HCT116 (cell line): ENCODE data around the gene PLCZ1. TPM values are rescaled to one million over a fixed set of nuclear protein-coding genes. Genes with fewer than 3 reads are reported as not detected.

Source experiments
- ATAC-seq: fragments of 200-7000 bp; cut with Tn5 transposase; 2 replicates; pipeline ENCODE4 v1.9.1; 2020; ENCODE audit warnings: mild to moderate bottlenecking, moderate library complexity
- BruUV-seq: library from RNA; stranded (reverse); fragments of 400-500 nt; replicated peaks from 2 replicates; lab custom pipeline; 2021; lab: Mats Ljungman, UMichigan
- CTCF ChIA-PET: fragments of 300-600 bp; sonication (Branson Sonifier 250); formaldehyde crosslinking; loops from one replicate; lab custom pipeline; 2021; ENCODE audit warnings: antibody characterized with exemption; lab: Charles Lee
- POLR2A ChIA-PET: fragments of 300-600, 350-600 bp; sonication (Branson Sonifier 250); formaldehyde crosslinking; loops from one replicate; lab custom pipeline; 2021; ENCODE audit warnings: antibody characterized with exemption; lab: Charles Lee
- RAD21 ChIA-PET, 2 experiments: fragments of 300-600 bp; sonication (Branson Sonifier 250); formaldehyde crosslinking; loops; one replicate each; lab custom pipeline; 2023; ENCODE audit warnings: low total read pairs in 2 of 2; ENCODE audit not compliant: uncharacterized antibody in 2 of 2, unreplicated experiment in 2 of 2, low non-redundant PET in 1 of 2; lab: Charles Lee
- DNase-seq: peaks from one replicate; pipeline ENCODE4 v3.0.0-alpha.2; 2010; ENCODE audit warnings: low read depth, low spot score
- H2AFZ ChIP-seq: fragments of 200-600 bp; shearing (Covaris generic), sonication (generic); 2 replicates; pipeline ENCODE4 v1.6.1; 2017; ENCODE audit warnings: low read depth, mixed run types, mixed read lengths, antibody characterized with exemption, low read length; ENCODE audit not compliant: poor library complexity, severe bottlenecking
- H3K27ac ChIP-seq: 2 replicates; pipeline ENCODE4 v1.5.1; 2012; ENCODE audit warnings: low read depth, low read length
- H3K27me3 ChIP-seq: fragments of 200-600 bp; sonication (generic); 2 replicates; pipeline ENCODE4 v1.6.1; 2016; ENCODE audit warnings: mixed run types, low read length, mixed read lengths; ENCODE audit not compliant: insufficient read depth
- H3K36me3 ChIP-seq, 2 experiments: fragments of 200-500 bp in 1 of 2; fragments of 200-600 bp in 1 of 2; sonication (Bioruptor generic) in 1 of 2; sonication (generic) in 1 of 2; 2 replicates each; pipeline versions ENCODE4 v1.5.1 to v1.6.1; 2014 to 2016; ENCODE audit warnings: low read length in 2 of 2, inconsistent platforms in 1 of 2, mixed read lengths in 1 of 2, mixed run types in 1 of 2; ENCODE audit not compliant: insufficient read depth in 2 of 2, control insufficient read depth in 1 of 2
- H3K4me1 ChIP-seq, 2 experiments: fragments of 200-600 bp in 1 of 2; sonication (generic) in 1 of 2; 2 replicates each; pipeline versions ENCODE4 v1.5.1 to v1.6.1; 2012 to 2017; ENCODE audit warnings: low read length in 2 of 2, inconsistent platforms in 1 of 2, mild to moderate bottlenecking in 1 of 2, mixed read lengths in 1 of 2, mixed run types in 1 of 2, moderate library complexity in 1 of 2; ENCODE audit not compliant: insufficient read depth in 2 of 2, control insufficient read depth in 1 of 2
- H3K4me2 ChIP-seq: fragments of 200-600 bp; sonication (generic); 2 replicates; pipeline ENCODE4 v1.6.1; 2017; ENCODE audit warnings: mixed run types, low read length, mixed read lengths
- H3K4me3 ChIP-seq, 2 experiments: fragments of 200-600 bp in 1 of 2; sonication (generic) in 1 of 2; replicated peaks in 1 of 2; 2 replicates each; pipeline ENCODE4 v1.5.1; 2011 to 2016; ENCODE audit warnings: low read length in 2 of 2, control low read depth in 1 of 2, low read depth in 1 of 2, mild to moderate bottlenecking in 1 of 2, mixed read lengths in 1 of 2, mixed run types in 1 of 2
- H3K79me2 ChIP-seq: fragments of 200-600 bp; sonication (generic); 2 replicates; pipeline ENCODE4 v1.6.1; 2017; ENCODE audit warnings: mild to moderate bottlenecking, mixed run types, low read length, moderate library complexity, mixed read lengths; ENCODE audit not compliant: insufficient read depth
- H3K9ac ChIP-seq: fragments of 200-600 bp; sonication (generic); 2 replicates; pipeline ENCODE4 v1.6.1; 2016; ENCODE audit warnings: low read length, mixed read lengths
- H3K9me2 ChIP-seq: fragments of 200-600 bp; sonication (generic), shearing (Covaris generic); 2 replicates; pipeline ENCODE4 v1.6.1; 2017; ENCODE audit warnings: mixed run types, mild to moderate bottlenecking, moderate library complexity; ENCODE audit not compliant: insufficient read depth
- H3K9me3 ChIP-seq, 2 experiments: fragments of 200-500 bp in 1 of 2; fragments of 200-600 bp in 1 of 2; sonication (Bioruptor generic) in 1 of 2; sonication (generic) in 1 of 2; 2 replicates each; pipeline ENCODE4 v1.6.1; 2014 to 2017; ENCODE audit warnings: low read length in 2 of 2, mixed read lengths in 2 of 2, inconsistent platforms in 1 of 2, low read depth in 1 of 2, mild to moderate bottlenecking in 1 of 2, mixed run types in 1 of 2, moderate library complexity in 1 of 2; ENCODE audit not compliant: control insufficient read depth in 1 of 2, insufficient read depth in 1 of 2
- H4K20me1 ChIP-seq: fragments of 200-600 bp; sonication (generic), shearing (Covaris generic); 2 replicates; pipeline ENCODE4 v1.6.1; 2017; ENCODE audit warnings: mixed run types, mild to moderate bottlenecking, moderate library complexity; ENCODE audit not compliant: insufficient read depth
- ATF3 ChIP-seq: IDR thresholded peaks from 2 replicates; pipeline ENCODE4 v1.6.1; 2012
- CBX3 ChIP-seq: IDR thresholded peaks from 2 replicates; pipeline ENCODE4 v1.6.1; 2012; ENCODE audit warnings: low read depth
- CEBPB ChIP-seq: IDR thresholded peaks from 2 replicates; pipeline ENCODE4 v1.6.1; 2012; ENCODE audit warnings: low read depth
- EGR1 ChIP-seq: IDR thresholded peaks from 2 replicates; pipeline ENCODE4 v1.6.1; 2012; ENCODE audit warnings: low read depth
- ELF1 ChIP-seq: IDR thresholded peaks from 2 replicates; pipeline ENCODE4 v1.6.1; 2012; ENCODE audit warnings: low read depth, borderline replicate concordance
- EZH2 ChIP-seq: fragments of 200-600 bp; sonication (generic); IDR thresholded peaks from 2 replicates; pipeline ENCODE4 v1.6.1; 2017; ENCODE audit warnings: antibody characterized with exemption, mixed run types
- EZH2phosphoT487 ChIP-seq: fragments of 200-600 bp; IDR thresholded peaks from 2 replicates; pipeline ENCODE4 v1.6.1; 2018; ENCODE audit warnings: antibody characterized with exemption, borderline replicate concordance
- JUND ChIP-seq: IDR thresholded peaks from 2 replicates; pipeline ENCODE4 v1.6.1; 2012
- MAX ChIP-seq: IDR thresholded peaks from 2 replicates; pipeline ENCODE4 v1.6.1; 2012
- POLR2A ChIP-seq: IDR thresholded peaks from 2 replicates; pipeline ENCODE4 v1.7.0; 2011; ENCODE audit warnings: borderline replicate concordance; ENCODE audit not compliant: insufficient read depth, insufficient read length; ENCODE audit errors: extremely low read depth
- POLR2AphosphoS5 ChIP-seq: IDR thresholded peaks from 2 replicates; pipeline ENCODE4 v1.6.1; 2011; ENCODE audit warnings: mild to moderate bottlenecking, low read depth, low read length, moderate library complexity
- RAD21 ChIP-seq: IDR thresholded peaks from 2 replicates; pipeline ENCODE4 v1.6.1; 2012; ENCODE audit warnings: low read depth, mild to moderate bottlenecking
- REST ChIP-seq: IDR thresholded peaks from 2 replicates; pipeline ENCODE4 v1.6.1; 2012; ENCODE audit warnings: low read depth
- SIN3A ChIP-seq: IDR thresholded peaks from 2 replicates; pipeline ENCODE4 v1.6.1; 2012; ENCODE audit warnings: low read depth
- SRF ChIP-seq: IDR thresholded peaks from 2 replicates; pipeline ENCODE4 v1.6.1; 2012; ENCODE audit warnings: low read depth
- YY1 ChIP-seq: IDR thresholded peaks from 2 replicates; pipeline ENCODE4 v1.6.1; 2011; ENCODE audit warnings: low read length, low read depth, moderate library complexity, mild to moderate bottlenecking; ENCODE audit not compliant: insufficient replicate concordance; ENCODE audit errors: extremely low read depth
- ZFX ChIP-seq: fragments of 450-650 bp; IDR thresholded peaks from 2 replicates; pipeline ENCODE4 v1.6.1; 2017
- intact Hi-C: fragments of 100-400 bp; cut with micrococcal nuclease; formaldehyde crosslinking; loops from 2 replicates; pipeline ENCODE4 v1.10.0; 2022
- total RNA-seq: library from RNA; stranded (reverse); gene quantifications from one replicate; pipeline ENCODE4 v1.2.1, GENCODE V29; 2021; ENCODE audit not compliant: unreplicated experiment
- TF ChIP-seq, protein P1 (sequence below): IDR thresholded peaks from 2 replicates; pipeline ENCODE4 v1.6.1; 2011; ENCODE audit warnings: mild to moderate bottlenecking, low read length, moderate library complexity; ENCODE audit not compliant: insufficient replicate concordance; ENCODE audit errors: extremely low read depth
- TF ChIP-seq, protein P2 (sequence below), 3 experiments: fragments of 200-600 bp in 1 of 3; sonication (generic) in 1 of 3; IDR thresholded peaks in 2 of 3; conservative IDR thresholded peaks in 1 of 3; 2 replicates each; pipeline ENCODE4 v1.5.1; 2012 to 2017; ENCODE audit warnings: low read depth in 2 of 3, low read length in 2 of 3, antibody characterized with exemption in 1 of 3, borderline replicate concordance in 1 of 3, control low read depth in 1 of 3, mild to moderate bottlenecking in 1 of 3, mixed read lengths in 1 of 3, mixed run types in 1 of 3, moderate library complexity in 1 of 3; ENCODE audit not compliant: insufficient read depth in 1 of 3

PLCZ1 gene
- total RNA-seq, 1 experiment from 2014 or later: not detected

- POLR2A ChIA-PET: no interaction called here
- BruUV-seq: no TSS peak
- intact Hi-C loops: no loop called here
Observed at GRCh38 chr12:18749386-18749957, 11.7 kb upstream of the PLCZ1 start.

More at GRCh38 chr12:18749386-18749957, 11.7 kb upstream of the PLCZ1 start:
- Histone ChIP-seq H3K4me3 (no peak overlapping the region), H3K4me2 (no peak overlapping the region), H4K20me1 (no peaks in the 10 kb centered on the region), H3K79me2 (no peaks in the 10 kb centered on the region), H3K4me1 (no peaks in the 10 kb centered on the region), H2AFZ (no peak overlapping the region), H3K9me3 (no peaks in the 10 kb centered on the region), H3K27ac (no peak overlapping the region), H3K36me3 (no peaks in the 10 kb centered on the region), H3K27me3 (no peaks in the 10 kb centered on the region), H3K9ac (no peak overlapping the region), H3K9me2 (no peaks in the 10 kb centered on the region)
- TF ChIP-seq ZFX (no peak), SRF (no peak), SIN3A (no peak), ELF1 (no peak), RAD21 (no peak), POLR2A (no peak), MAX (no peak), JUND (no peak), CEBPB (no peak), YY1 (no peak), CBX3 (no peak), POLR2AphosphoS5 (no peak), EGR1 (no peak), EZH2phosphoT487 (no peak), EZH2 (no peak), REST (no peak), ATF3 (no peak)
- TF ChIP-seq, protein P1, sequence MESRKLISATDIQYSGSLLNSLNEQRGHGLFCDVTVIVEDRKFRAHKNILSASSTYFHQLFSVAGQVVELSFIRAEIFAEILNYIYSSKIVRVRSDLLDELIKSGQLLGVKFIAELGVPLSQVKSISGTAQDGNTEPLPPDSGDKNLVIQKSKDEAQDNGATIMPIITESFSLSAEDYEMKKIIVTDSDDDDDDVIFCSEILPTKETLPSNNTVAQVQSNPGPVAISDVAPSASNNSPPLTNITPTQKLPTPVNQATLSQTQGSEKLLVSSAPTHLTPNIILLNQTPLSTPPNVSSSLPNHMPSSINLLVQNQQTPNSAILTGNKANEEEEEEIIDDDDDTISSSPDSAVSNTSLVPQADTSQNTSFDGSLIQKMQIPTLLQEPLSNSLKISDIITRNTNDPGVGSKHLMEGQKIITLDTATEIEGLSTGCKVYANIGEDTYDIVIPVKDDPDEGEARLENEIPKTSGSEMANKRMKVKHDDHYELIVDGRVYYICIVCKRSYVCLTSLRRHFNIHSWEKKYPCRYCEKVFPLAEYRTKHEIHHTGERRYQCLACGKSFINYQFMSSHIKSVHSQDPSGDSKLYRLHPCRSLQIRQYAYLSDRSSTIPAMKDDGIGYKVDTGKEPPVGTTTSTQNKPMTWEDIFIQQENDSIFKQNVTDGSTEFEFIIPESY: no peak
- TF ChIP-seq, protein P2, sequence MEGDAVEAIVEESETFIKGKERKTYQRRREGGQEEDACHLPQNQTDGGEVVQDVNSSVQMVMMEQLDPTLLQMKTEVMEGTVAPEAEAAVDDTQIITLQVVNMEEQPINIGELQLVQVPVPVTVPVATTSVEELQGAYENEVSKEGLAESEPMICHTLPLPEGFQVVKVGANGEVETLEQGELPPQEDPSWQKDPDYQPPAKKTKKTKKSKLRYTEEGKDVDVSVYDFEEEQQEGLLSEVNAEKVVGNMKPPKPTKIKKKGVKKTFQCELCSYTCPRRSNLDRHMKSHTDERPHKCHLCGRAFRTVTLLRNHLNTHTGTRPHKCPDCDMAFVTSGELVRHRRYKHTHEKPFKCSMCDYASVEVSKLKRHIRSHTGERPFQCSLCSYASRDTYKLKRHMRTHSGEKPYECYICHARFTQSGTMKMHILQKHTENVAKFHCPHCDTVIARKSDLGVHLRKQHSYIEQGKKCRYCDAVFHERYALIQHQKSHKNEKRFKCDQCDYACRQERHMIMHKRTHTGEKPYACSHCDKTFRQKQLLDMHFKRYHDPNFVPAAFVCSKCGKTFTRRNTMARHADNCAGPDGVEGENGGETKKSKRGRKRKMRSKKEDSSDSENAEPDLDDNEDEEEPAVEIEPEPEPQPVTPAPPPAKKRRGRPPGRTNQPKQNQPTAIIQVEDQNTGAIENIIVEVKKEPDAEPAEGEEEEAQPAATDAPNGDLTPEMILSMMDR (IDR thresholded peaks at IDR 0.05 in 2 of 3, conservative IDR thresholded peaks at IDR 0.05 in 1 of 3; ENCODE audit: borderline replicate concordance in 1 of 3, insufficient read depth in 1 of 3, low read depth in 2 of 3, low read length in 2 of 3): no peak
- ChIA-PET CTCF (no interaction called here), RAD21 (no interaction called here)
- DNase-seq (no peak), ATAC-seq (no peak)
